HG03520 (cell line): ENCODE measurements around the gene HID1.
"Not testable (repeated sequence)": the region's sequence is repeated elsewhere in the genome, so short reads cannot be mapped to it uniquely, and the experiment has no call there.

ENCODE experiments used
- ATAC-seq: cut with Tn5 transposase; IDR thresholded peaks from one replicate; pipeline ENCODE4 v1.9.1; 2021; ENCODE audit warnings: mild to moderate bottlenecking, moderate library complexity; ENCODE audit not compliant: unreplicated experiment

Gene HID1

DNA sequence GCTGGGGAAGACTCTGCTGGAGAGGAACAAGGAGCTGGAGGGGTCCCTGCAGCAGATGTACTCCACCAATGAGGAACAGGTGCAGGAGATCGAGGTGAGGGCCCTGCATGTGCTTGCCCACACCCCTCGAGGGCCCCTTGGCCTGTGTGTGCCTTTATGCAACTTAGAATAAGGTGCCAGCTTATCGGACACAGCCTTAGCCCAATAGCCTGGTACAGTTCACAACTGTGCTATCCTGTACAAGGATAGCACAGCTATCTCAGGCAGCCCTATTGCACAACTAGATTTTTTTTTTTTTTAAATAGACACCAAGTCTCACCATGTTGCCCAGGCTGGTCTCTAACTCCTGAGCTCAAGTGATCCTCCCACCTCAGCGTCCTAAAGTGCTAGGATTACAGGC, 27.0 kb upstream of the HID1 start:
- no peak for ATAC-seq

- ATAC-seq, result no peak
These were observed 26.2 kb upstream of the HID1 start for GRCh38 chr17:74998783-74999182.

GRCh38 chr17:74995847-74996246, 23.3 kb upstream of the HID1 start:
- no peak for ATAC-seq

DNA sequence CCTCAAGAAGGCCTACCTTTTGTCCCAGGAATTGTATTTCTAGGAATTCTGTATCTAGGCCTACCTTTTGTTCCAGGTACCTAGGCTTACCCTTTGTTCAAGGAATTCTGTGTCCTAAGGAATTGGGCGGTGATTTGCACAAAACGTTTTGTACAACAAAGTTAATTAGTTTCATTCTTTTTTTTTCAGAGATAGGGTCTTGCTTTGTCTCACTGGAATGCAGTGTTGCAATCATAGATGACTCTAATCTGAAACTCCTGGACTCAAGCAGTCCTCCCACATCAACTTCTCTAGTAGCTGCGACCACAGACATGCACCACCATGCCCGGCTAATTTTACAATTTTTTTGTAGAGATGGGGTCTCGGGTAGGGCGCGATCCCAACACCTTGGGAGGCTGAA, 21.9 kb upstream of the HID1 start:
- no peak for ATAC-seq

- ATAC-seq, result no peak
These were observed 19.7 kb upstream of the HID1 start for GRCh38 chr17:74992223-74992622.

GRCh38 chr17:74990581-74991105, 18.1 kb upstream of the HID1 start:
- ATAC-seq, result no peak

- ATAC-seq, result no peak
These were observed 15.6 kb upstream of the HID1 start for GRCh38 chr17:74987909-74988711.

DNA sequence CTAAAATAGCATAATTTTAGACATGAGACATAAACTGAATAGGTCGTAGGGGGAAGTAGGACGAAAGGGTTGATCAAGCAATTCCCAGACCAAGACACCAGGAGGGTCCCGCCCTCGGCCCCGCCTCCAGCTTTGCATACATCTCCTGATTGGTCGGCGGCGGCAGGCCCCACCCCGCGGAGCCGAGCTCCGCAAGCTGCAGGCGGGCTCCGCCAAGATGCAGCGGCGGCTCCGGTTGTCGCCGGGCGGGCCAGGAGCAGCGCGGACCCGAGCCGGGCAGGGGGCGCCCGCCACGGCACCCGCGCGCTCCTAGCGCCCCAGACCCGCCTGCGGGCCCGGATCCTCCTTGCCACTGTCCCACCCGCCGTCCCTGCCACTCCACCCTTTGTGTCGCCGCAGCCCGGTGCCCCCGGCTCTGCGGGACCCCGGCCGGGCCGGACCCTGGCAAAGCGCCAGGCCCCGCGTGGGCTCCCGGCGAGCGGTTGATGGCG, 14.9 kb upstream of the HID1 start, which contains the start of gene CDR2L:
Gene CDR2L, plus strand, starts transcription at position 215 of the 491 bp plus-strand sequence. CDS start 412 bp downstream, outside the sequence.
- peak; percentile 90 for ATAC-seq

- ATAC-seq, result no peak
These were observed 13.6 kb upstream of the HID1 start for GRCh38 chr17:74986206-74986576.

DNA sequence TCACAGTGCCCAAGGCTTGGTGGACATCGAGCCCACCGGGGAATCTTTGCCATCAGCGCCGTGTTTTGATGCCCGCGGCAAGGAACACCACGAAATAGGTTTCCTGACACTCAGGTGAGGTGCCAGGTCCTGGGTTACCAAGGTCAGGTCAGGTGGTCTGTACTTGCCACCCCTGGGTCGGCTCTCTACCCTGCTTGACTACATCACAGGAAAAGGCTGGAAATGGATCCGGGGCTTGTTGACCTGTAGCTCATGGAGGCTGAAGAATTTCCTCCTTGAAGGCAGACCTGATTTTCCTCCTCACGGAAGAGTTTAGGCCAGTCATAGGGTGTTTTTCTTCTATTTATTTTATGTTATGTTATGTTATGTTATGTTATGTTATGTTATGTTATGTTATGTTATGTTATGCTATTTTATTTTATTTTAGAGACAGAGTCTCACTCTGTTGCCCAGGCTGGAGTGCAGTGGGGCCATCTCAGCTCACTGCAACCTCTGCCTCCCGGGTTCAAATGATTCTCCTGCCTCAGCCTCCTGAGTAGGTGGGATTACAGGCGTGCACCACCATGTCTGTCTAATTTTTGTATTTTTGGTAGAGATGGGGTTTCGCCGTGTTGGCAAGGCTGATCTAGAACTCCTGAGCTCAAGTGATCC, 10.2 kb upstream of the HID1 start:
- not testable (repeated sequence) for ATAC-seq

GRCh38 chr17:74981979-74982662, 9.6 kb upstream of the HID1 start:
- no peak for ATAC-seq

GRCh38 chr17:74981318-74981978, 8.9 kb upstream of the HID1 start:
- no peak for ATAC-seq

DNA sequence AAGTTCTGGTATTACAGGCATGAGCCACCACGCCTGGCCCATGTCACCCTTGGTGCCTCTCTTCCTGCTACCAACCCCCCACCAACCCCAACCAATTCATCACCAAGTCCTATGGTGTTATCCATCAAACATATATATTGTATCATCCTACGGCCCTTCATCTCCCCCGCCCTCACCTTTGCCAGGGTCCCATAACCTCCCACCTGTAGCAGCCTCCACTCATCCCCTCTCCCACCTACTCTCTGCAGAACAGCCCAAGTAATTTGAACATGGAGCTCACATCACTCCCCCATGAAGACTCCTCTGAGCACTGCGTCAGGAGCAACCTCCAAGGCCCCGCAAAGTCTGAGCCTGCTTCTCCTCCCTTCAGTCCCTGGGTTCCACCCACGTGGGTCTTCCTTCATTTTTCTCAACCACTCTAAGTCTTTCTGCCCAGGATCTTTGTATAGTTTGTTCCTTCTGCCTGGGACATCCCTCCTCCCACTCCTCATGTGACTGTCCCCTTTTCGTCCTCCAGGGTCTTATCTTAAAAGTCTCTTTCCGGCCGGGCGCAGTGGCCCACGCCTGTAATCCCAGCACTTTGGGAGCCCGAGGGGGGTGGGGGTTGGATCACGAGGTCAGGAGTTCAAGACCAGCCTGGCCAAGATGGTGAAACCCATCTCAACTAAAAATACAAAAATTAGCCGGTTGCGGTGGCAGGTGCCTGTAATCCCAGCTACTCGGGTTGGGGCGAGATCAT, 7.0 kb upstream of the HID1 start:
- no peak for ATAC-seq

DNA sequence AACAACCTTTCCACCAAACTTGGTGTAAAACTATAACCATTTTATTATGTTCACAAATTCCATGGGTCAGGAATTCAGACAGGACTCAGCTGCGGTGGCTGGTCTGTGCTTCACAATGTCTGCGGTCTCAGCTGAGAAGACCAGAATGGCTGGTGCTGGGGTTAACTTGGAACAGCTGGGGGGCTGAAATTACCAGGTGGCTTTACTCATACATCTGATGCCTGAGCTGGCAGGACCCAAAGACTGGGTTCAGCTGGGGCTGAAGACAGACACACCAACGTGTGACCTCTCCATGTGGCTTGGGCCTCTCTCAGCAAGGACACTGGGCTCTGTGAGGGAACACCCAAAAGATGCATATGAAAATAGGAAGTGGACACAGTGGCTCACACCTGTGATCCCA, 5.7 kb upstream of the HID1 start:
- ATAC-seq, result no peak

- ATAC-seq, result no peak
These were observed 5.2 kb upstream of the HID1 start for GRCh38 chr17:74977802-74978201.

DNA sequence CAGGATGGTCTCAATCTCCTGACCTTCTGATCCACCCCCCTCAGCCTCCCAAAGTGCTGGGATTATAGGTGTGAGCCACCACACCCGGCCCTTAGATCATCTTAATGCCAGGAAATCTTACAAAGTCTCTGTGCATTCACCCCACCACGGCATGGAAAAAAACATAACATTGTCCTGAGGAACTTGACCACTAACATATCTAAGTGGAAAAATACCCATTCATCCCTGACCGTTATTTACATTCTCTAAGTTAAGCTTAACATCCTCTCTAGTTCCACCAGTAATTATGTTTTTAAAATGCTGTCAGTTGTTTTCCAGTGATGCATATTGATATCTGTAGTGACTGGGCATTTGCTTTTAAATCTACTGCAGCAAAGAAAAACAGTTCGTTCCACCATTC, 3.4 kb upstream of the HID1 start:
- no peak for ATAC-seq

DNA sequence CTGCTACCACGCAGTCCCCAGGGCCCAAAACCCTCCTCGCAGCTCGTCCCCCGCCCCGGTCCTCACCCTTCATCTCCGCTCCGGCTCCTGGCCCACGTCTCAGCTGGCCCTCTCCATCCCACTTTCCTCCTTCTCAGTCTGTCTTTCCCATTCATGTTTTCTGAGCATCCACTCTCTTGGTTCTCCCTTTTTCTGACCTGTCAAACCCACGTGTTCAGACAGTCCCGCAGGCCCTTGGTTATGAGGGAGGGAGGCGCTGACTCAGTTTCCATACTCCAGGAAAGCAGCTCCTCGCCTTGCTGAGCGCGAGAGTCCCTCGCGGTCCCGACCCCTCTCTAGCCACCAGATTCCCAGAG, 392 bp upstream of the HID1 start:
- ATAC-seq, result no peak

- no peak for ATAC-seq
These were observed 785 bp downstream of the HID1 start for GRCh38 chr17:74971842-74972106.

- no peak for ATAC-seq
These were observed 1.3 kb downstream of the HID1 start for GRCh38 chr17:74971069-74971841.

GRCh38 chr17:74970395-74970794, 2.2 kb downstream of the HID1 start:
- ATAC-seq, result no peak
